A172 (cell line): Measurements from ENCODE around the gene MAD1L1. TPM values are rescaled to one million over a fixed set of nuclear protein-coding genes. Genes with fewer than 3 reads are reported as not detected.

Experiments
- DNase-seq: peaks from one replicate; pipeline ENCODE4 v3.0.0-alpha.2; 2015; ENCODE audit warnings: low spot score
- total RNA-seq: library from RNA; depleted of rRNA; stranded (reverse); fragments of >200 nt; shearing (Covaris generic); gene quantifications from 2 replicates; pipeline ENCODE4 v1.2.3, GENCODE V29; 2014

The MAD1L1 gene
- total RNA-seq, 1 experiment from 2014 or later = 127 TPM

DNA sequence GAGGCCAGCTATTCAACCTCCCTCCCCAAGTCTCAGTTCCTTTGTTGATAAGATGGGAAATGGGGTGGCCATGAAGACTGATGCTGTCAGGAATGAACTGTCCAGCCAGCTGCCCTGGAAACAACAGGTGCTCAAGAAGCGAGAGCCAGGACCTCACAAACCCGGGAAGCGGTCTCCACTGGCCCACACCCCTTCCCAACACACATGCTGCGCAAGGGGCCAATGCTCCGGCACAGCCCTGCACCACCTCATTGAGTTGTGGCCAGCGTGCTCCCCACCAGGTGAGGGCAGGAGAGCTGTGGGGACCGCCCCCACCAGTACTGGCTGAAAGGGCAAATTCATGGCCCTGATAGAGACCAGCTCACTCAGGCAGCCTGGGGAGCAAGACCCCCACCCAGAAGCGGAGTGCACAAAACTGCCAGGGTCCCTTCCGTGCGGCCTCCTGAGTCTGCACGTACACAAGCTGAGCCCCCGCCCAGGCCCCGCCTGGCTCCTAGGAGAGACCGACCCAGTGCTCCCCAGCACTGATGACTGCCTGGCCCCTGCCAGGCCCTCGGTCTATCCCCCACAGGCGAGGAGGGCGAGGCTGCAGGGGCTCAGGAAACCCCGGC is 216.6 kb downstream of the MAD1L1 start:
- DNase-seq = no peak

GRCh38 chr7:2015251-2015871 is 217.4 kb downstream of the MAD1L1 start:
- no peak for DNase-seq

- no peak for DNase-seq
These were observed 218.1 kb downstream of the MAD1L1 start for GRCh38 chr7:2014391-2015241.

GRCh38 chr7:2013381-2014311 is 219.1 kb downstream of the MAD1L1 start:
- DNase-seq = no peak

DNA sequence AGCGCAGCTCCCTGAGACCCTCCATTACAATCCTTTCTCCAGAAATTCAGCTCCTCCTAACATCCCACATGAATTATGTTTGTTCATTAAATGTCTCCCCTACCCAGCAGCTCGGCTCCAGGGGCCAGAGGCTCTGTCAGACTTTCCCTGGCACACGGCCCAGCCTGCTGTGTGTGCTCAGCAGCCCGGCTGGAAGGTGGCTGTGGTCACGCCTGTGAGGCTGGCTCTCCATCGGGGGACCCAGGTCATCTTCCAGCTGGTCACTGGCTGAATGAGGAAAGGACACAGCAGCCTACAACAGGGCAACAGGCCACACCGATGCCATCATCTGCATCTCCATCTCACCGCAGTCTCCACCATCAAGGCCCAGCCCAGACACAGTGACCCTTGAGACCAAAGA is 219.8 kb downstream of the MAD1L1 start:
- DNase-seq = peak; percentile 20

- no peak for DNase-seq
These were observed 220.5 kb downstream of the MAD1L1 start for GRCh38 chr7:2012044-2012900.

DNA sequence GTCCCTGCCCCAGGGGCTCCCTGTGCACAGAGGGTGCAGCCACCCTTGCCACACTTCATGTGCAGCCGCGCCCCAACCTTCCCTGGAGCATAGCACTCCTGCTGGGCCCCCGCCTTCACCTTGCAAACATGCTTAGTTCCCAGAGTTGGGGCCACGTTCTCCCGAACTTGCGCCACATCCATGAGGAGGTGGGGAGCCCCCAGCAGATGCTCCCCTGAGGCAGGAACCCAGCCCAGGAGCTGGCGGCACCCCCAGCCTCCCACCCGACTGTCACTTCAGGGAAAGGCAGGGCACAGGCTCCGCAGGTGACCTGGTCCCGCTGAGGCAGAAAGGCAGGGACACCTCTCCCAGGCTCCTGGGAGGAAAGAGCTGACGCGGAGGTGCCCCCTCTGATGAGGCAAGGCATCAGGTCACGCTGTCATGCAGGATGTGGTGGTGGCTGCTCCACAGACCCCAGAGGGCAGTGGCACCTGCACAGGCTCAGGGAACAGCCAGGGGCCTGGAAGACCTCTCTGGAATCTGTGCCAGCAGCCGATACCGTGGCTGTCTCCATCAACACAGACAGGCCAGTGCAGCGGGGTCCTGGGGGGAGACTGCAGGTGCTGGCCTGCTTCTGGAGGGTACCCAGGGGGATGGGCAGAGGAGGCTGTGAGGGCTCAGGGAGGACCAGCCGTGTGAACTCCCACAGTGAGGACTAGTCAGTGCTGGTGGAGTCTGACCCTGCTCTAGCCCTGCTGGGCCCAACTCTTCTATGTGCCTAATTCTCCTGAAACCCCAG is 221.3 kb downstream of the MAD1L1 start:
- DNase-seq = no peak

DNA sequence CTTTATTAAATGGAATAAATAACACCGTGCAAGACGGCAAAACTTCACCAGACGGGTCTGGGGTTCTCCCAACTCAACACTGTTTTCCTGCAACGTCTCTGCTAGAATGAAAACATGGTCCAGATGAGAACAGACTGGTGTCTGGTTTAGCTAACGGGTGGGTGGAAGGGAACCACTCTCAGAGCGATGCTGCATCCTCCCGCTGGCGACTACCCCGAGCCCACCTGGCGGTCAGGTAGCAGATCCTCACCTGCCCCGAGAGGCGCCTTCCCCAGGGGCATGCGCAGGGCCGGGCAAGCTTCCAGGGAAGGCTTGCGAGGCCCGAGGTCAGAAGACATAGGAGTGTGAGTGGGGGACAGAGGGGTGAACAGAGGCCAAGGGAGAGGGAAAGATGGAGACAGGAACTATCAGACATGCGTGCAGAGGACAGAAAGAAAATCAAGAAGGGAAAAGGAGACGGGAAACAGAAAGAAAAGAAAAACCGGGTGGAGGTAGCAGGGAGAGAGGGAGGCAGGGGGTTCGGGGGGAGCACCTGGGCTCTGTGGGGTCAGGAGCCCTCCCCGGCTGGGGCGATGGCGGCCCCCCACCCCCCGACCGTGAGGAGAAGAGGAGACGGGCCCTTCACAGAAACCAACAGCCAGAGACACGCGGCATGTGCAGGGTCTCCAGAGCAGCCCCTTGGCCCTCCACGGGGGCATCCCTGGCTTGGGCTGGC is 222.0 kb downstream of the MAD1L1 start:
- no peak for DNase-seq

DNA sequence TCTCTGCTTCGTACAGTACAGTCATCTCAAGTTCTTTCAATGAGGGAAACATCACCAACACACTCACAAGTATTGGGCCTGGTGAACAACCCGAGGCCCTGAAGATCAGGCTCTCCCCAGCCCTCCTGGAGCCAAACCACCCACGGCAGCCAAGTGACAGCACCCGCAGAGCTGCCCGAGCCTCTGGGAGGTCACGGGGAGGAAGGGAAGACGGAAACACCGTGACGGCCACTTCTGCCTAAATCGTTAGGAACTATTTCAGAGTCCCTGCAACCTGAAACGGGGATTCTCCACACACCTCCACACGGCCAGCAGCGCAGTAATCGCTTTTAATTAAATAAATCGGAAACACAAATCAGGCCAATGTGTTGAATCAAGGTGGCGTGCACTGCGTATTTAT is 222.6 kb downstream of the MAD1L1 start:
- DNase-seq = no peak

- DNase-seq = no peak
These were observed 223.2 kb downstream of the MAD1L1 start for GRCh38 chr7:2009541-2010001.

DNA sequence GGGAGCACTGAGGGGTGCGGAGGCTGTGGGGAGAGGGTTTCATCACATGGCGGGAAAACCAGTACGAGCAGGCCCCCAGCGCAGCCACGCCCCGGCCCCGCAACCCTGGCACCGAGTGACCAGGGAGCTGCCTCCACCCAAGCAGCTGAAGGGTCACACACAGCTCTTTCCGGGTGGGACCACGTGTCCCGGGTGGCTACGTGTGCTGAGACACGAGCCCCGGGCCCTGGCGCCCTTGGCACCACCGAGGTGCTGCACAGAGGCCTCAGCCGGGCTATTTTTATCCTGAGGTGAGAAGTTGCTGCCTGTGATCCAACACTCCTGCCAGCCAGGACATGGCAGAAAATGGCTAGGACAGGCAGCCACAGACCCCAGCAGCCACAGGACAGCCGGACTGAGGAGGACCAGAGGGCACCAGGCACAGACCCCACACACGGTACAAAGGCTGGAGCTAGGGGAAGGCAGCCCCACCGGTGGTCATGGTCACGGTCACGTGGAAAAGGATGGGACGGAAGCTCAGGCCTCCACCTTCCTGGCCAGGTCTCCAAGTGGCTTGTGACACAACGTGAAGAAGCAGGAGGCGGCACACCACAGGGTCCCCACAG is 223.7 kb downstream of the MAD1L1 start:
- no peak for DNase-seq

- DNase-seq = no peak
These were observed 224.4 kb downstream of the MAD1L1 start for GRCh38 chr7:2008101-2008935.

DNA sequence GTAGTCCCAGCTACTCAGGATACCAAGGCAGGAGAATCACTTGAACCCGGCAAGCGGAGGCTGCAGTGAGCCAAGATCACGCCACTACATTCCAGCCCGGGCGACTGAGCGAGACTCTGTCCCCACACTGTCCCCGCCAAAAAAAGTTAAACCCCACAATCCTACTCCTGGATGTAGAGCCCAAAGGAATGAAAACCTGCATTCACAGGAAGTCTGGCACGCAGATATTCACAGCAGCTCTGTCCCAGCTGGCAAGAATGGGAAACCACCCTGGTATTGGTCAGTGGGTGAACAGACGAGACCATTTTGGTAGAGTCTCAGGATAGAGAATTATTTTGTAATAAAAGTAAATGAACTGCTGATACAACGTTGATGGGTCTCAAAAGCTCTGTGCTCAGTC is 225.2 kb downstream of the MAD1L1 start:
- DNase-seq = no peak

DNA sequence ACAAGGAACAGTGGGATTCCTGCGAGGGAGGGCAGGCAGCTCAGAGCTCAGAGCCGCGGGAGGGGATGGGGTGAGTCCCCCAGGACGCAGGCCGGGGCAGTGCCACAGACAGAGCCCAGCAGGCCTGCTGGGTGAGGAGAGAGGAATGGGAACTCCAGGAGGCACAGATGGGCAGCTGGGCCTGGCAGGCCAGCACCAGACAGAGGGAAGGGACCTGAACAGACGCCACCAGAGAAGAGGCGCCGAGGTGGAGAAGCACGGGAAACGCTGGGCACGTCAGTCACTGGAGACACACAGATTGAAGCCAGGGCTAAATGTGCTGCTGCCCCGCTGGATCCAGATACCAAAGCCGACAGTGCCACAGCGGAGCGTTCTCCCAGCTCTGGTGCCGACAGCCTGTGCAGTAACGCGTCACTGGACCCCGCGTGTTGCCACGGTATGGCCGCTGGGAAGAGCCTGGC is 225.8 kb downstream of the MAD1L1 start:
- no peak for DNase-seq

DNA sequence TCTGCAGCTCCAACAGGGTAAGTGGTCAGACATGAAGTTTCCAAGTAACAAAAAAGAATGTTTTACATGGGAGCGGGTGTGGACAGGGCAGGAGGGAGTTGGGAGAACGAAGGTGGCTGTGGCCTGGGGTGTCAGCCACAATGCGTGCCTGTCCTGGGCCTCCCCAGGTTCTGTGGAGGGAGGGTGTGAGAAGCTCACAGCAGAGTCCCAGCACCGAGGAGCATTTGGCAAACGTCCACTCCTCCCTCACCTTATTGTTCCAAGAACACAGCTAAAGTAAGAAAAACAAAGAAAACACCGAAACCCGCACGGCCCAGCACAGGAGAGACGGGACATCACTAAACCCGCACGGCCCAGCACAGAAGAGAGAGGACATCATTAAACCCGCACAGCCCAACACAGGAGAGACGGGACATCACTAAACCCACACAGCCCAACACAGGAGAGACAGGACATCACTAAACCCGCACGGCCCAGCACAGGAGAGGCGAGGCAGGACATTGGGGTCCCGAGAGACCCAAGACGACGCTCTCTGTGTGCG is 226.4 kb downstream of the MAD1L1 start:
- DNase-seq = no peak

- no peak for DNase-seq
These were observed 227.0 kb downstream of the MAD1L1 start for GRCh38 chr7:2005786-2006185.
